ENCODE measurements around the gene FBXL5.

The FBXL5 gene

DNA sequence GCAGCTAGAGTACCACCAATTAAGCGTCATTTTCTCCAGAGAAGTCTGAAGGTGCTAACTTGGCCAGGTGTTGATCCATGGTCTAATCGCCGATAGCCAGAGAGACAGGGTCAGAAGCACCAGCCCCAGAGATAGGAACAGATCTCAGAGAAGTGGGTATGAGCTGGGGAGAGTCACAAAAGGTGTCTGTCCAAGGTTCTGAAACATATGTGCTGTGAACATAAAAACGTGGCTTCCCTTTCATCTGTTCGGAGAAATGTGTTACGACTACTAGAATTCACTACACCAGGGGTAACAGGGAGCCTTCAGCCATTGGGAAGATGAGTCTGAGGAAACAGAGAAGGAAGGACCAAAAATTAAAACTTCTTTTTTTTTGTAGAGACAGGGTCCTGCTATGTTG is 91.3 kb downstream of the FBXL5 start:
- H3K27ac ChIP-seq = no peak overlapping the region
- no peak for TF ChIP-seq ZFX (IDR thresholded peaks at IDR 0.05)
- TF ChIP-seq, protein P1, sequence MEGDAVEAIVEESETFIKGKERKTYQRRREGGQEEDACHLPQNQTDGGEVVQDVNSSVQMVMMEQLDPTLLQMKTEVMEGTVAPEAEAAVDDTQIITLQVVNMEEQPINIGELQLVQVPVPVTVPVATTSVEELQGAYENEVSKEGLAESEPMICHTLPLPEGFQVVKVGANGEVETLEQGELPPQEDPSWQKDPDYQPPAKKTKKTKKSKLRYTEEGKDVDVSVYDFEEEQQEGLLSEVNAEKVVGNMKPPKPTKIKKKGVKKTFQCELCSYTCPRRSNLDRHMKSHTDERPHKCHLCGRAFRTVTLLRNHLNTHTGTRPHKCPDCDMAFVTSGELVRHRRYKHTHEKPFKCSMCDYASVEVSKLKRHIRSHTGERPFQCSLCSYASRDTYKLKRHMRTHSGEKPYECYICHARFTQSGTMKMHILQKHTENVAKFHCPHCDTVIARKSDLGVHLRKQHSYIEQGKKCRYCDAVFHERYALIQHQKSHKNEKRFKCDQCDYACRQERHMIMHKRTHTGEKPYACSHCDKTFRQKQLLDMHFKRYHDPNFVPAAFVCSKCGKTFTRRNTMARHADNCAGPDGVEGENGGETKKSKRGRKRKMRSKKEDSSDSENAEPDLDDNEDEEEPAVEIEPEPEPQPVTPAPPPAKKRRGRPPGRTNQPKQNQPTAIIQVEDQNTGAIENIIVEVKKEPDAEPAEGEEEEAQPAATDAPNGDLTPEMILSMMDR (conservative IDR thresholded peaks at IDR 0.05) = no peak

DNA sequence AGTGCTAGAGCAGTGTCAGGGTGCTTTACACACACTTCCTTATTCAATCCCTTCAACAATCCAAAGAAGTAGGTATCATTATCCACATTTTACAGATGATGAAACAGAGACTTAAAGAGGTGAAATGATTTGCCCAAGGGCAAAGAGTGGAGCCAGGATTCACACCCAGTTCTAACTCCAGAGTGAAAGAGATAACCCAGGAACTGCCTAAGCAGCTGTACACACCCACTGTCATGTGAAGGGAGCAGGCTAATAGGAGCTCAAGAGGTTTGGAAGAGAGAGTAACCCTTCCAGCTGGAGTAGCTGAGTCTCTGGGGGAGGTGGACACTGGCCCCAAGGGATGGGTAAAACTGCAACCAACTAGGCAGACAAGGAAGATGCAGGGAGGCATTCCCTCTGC is 92.5 kb downstream of the FBXL5 start:
- no peak overlapping the region for H3K27ac ChIP-seq
- TF ChIP-seq ZFX (IDR thresholded peaks at IDR 0.05) = no peak
- TF ChIP-seq, protein P1 (conservative IDR thresholded peaks at IDR 0.05) = no peak

DNA sequence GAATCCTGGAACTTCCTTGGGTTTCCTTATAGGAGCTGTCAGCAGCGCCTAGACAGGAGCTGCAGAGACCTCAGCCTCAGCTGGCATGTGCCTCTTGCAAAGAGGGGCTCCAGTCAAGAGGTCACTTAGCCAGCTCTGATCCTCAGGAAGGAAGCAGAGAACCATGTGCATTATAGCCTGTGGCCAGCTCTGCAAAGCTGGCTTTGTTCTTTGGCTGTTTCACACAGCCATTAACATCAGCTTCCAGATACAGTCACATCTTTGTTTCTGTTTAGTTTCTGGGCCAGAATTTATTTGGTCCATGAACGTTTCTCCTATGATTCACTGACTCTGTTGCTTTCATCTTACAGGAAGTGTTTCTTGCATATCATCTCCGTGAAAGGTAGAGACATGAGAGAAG is 93.0 kb downstream of the FBXL5 start:
- H3K27ac ChIP-seq = no peak overlapping the region
- TF ChIP-seq, protein P1 (conservative IDR thresholded peaks at IDR 0.05) = no peak
- TF ChIP-seq ZFX (IDR thresholded peaks at IDR 0.05) = no peak

DNA sequence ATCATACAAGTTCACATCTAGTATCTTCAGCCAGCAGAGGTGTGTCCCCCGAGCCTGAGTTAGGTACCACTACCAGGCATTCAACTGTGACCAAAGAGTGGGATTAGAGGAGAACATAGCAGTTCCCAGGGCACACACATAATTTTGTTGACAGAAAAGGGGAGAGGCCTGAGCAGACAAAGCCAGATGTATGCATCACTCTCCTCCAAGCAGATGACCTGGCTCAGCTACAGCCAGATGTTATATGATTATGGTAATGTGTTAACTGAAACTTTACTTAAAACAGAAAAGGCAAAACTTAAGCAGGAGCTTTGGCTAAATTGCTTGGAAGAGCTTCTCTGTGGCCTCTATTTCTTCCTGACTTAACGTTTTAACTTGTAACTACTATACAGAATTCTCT is 96.6 kb downstream of the FBXL5 start:
- H3K27ac ChIP-seq = no peak overlapping the region
- TF ChIP-seq, protein P1 (conservative IDR thresholded peaks at IDR 0.05) = no peak
- no peak for TF ChIP-seq ZFX (IDR thresholded peaks at IDR 0.05)

DNA sequence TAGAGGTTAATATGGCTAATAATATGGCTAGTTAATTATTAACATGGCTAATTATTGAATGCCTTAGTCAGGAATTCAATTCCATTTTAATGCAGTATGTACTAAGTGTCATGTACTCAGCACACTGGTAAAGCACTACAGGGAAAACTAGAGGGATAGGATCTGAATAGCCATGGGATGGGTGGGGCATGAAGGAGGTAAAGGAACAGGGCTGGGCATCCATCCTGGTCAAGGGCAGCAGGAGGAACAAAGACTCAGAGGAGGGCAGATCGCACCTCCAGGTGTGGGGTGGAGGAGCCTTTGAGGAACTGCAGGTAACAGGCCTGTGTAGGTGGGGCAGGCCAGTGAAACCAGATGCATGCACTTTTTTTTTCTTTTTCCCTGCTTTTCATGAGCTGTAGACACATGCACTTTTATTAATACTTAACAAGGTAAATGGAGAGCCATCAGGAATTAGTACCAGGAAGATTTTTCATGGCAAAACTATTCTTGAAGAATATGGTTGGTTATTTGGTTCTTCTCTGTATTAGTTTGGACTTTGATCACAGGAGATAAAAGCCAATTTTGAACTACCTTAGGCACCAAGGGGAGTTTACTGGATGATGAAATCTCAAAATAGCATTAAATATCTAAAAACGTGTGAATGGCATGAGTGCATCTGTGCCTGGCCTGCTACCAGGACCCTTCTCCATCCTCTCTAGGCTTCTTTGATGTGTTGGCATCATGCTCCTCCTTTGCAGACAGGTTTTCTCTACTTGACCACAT is 97.2 kb downstream of the FBXL5 start:
- no peak overlapping the region for H3K27ac ChIP-seq
- TF ChIP-seq ZFX (IDR thresholded peaks at IDR 0.05) = no peak
- TF ChIP-seq, protein P1 (conservative IDR thresholded peaks at IDR 0.05) = no peak

DNA sequence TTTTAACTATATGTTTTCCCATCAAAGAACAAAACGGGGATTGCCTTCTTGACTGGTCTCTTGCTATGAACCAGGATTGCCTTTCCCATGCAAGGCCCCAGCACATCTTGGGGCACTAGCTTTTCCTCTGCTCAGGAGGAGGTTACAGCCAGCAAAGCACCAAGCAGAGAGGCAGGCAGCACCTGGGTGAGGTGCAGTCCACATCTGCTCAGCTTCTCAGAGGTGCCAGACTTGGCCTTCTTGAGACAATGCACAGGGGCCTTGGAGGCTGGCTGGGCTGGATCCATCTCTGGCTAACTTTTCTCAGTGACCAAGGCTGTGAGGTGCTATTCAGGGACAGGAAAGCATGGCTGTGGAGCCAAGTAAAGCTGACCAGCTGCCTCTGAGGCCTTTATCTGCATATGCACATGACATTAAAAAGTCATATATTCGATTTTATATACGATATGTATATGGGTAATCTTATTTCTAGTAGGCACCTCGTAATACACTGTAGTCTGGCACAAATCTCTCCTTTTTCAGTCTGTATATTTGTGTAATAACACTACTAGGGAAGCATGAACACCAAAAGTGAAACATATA is 98.6 kb downstream of the FBXL5 start:
- H3K27ac ChIP-seq = no peak overlapping the region
- TF ChIP-seq, protein P1 (conservative IDR thresholded peaks at IDR 0.05) = no peak
- no peak for TF ChIP-seq ZFX (IDR thresholded peaks at IDR 0.05)

Measured in C4-2B (cell line).